ENCODE measurements around the gene RAP1GAP2. TPM values are rescaled to one million over a fixed set of nuclear protein-coding genes. Genes with fewer than 3 reads are reported as not detected.
"Not testable (repeated sequence)": the region's sequence is repeated elsewhere in the genome, so short reads cannot be mapped to it uniquely, and the experiment has no call there.

Gene RAP1GAP2
- 1.9 TPM for total RNA-seq

DNA sequence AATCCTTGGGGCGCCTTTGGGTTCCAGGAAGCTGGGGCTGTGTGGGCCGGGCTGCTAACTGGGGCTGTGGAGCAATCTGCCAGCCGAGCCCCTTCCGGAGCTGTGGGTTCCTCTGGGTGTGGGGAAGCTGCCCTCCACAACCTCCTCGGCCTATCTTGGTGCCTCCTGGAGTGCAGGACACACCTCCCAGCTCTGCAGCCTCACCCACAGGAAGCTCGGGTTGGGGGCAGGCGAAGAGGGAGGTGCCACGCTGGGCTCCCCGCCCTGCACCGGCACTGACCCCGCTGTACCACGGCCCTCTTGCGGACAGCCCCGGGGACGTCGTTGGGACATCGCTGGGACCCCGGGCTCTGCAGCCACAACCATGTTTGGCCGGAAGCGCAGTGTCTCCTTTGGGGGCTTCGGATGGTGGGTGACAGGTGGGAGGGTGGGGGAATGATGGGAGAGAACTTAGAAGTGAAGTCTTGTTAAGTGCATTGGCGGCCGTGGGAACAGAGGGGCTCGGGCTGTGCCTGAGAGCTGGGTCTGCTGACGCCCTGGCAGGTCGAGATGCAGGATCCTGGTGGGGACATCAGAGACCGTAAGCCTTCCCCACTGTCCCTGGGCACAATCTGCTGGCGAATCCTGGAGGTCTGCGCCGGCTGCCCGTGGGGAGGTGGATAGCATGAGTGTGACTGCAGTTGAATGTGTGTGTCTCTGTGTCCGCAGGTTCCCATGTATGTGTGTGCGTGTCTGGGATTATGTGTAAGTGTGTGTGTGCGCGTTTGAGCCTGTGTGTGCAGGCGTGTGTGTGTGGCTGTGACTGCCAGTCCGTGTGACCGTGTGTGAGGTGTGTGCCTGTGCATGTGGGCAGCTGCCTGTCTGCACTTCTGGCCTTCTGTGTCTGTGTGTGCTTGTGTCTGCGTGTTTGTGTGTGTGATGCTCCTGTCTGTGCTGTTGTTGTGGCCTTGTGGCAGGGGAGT lies at the start of gene RAP1GAP2:
Gene RAP1GAP2, plus strand, starts transcription at position 275 of the 962 bp plus-strand sequence. Its CDS starts 90 bp downstream, at position 365.
- DNase-seq (ENCODE audit: low spot score) (peak; percentile 64), ATAC-seq (peak; percentile 68)

DNA sequence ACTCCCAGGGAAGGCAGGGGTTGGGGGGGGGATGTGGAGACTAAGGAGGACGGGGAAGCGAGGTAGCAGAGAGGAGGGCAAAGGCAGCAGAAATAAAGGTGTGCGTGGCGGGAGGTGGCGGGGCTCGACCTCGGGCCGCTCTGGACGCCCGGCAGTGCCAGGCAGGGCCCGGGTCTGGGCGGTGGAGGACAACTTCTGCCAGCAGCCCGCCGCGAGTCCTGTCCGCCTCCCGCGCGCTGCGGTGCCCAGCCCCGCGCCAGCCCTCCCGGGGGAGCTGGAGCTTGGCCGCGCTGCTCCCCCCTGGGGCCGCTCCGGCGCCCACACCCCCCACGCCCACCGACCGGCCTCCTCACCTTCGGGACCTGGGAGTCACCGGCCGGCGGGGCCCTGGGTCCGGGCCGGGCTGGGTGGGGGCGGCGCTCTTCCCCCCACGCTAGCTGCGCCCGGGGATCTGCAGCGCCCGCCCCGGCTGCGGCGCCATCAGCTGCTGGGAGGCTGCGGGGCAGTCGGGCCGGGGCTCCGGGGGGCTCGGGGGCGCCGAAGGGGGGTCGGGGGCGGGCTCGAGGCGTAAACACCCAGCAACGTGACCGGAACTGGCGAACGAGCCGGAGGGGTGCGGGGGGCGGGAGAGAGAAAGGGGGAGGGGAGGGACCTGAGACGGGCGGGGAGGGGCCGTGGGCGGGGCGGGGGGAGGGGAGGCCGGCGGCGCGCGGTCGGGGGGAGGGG lies 47.0 kb upstream of the RAP1GAP2 start, which contains the start of gene CCDC92B:
Gene CCDC92B, minus strand, starts transcription at position 595 of the 726 bp plus-strand sequence. CDS start 14,507 bp downstream, outside the sequence.
- DNase-seq (ENCODE audit: low spot score) (no peak), ATAC-seq (no peak)

DNA sequence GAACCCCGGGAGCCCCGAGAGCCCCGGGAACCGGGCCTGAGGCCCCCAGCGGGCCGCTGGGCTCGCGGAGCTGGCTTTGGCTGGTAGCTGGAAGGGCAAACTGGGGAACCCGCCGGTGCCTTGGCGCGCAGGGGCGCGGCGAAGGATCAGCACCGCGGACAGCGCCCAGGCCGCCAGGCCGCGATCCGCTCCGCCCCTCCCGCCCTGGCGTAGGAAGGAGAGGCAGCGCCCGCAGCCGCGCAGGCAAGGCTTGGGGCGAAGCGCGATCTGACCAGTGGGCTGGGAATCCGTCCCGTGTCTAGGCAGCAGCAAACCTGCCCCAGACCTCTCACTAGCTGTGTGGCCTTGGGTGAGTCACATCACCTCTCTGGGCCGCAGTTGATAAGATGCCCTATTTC lies 46.5 kb upstream of the RAP1GAP2 start:
- ATAC-seq (peak; percentile 99), DNase-seq (ENCODE audit: low spot score) (peak; percentile 68)

DNA sequence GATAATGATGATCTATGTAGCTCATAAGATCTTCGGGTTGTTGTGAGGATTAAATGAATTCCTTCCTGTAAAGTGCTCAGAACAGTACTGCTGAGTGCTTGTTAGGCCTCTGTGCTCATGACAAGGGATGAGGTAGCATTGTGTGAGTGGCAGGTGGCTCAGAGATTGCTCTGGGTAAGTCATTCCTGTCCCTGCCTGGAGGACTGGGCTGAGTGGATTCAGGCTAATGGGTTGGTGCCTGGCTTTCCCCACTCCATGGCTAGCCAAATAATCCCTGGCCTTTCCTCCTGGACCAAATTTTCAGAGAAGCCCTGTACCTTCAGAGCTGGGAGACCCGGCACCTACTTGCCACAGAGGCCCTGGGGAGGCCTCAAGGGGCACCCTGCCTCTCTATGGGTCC lies 45.5 kb upstream of the RAP1GAP2 start:
- no peak for DNase-seq (ENCODE audit: low spot score)
- ATAC-seq, result no peak

DNA sequence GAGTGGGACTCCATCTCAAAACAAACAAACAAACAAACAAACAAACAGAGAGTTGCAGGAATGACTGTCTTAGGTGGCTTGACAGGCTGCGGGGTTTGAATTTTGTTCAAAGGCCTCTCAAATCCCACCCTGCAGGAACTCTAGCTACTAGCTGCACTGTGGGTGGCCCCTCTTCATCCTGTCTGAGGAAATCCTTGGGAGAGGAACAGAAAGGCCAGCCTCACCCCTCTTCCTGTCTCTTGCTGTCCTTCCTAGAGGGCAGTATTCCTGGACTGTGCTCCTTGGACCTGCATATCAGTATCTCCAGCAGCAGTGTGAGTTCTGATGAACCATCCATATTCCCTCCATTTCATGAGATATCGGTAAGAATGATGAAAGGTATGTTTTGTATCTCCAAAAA lies 44.7 kb upstream of the RAP1GAP2 start:
- no peak for DNase-seq (ENCODE audit: low spot score)
- no peak for ATAC-seq

DNA sequence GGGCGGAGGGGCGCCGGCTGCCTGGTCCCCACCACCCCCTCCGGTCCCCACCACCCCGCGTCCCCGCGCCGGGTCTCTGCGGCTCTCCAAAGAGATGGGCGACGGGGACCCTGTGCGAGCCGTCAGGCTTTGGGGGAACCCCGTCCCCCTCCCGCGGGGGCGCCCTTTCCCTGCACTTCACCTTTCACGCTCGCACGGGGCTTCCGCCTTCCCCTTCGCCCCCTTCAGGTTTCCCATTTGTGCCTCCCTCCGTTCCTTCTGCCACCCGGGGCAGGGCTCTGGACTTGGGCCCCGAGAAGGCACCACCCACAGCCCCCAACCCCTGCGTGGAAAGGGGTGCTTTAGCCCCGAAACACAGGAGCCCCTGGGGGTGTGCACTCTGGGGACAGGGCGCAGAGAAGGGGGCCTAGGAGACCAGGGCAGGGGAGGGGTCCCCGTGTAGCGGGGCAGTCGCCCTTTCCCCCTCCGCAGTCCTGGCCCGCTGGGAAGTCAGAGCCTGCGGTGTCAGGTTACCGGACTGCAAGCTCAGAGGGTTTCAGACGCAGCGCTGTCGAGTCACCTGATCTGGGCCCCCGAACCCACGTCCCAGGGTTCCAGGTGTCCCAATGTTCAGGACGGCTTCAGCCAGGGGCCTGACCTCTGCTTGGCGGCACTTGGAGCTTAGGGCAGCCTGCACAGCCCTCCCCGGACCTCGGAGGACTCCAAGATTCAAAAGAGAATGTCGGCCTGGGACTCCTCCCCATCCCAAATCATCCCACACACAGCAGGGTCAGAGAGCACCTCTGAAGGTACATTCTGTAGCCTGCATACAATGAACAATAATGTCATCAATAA lies 40.1 kb upstream of the RAP1GAP2 start:
- ATAC-seq (no peak), DNase-seq (ENCODE audit: low spot score) (no peak)

DNA sequence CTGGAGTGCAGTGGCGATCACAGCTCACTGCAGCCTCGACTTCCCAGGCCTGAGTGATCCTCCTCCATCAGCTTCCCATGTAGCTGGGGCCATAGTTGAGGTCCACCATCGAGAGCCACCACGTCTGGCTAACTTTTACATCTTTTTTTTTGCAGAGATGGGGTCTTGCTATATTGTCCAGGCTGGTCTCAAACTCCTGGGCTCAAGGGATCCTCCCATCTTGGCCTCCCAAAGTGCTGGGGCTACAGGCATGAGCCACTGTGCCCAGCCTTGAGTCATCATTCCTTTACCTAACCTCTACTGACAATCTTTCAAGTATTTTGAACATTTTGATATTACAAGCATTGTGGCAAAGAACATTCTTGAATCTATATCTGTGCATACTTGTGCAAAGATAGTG lies 37.4 kb upstream of the RAP1GAP2 start:
- DNase-seq (ENCODE audit: low spot score), result no peak
- no peak for ATAC-seq

DNA sequence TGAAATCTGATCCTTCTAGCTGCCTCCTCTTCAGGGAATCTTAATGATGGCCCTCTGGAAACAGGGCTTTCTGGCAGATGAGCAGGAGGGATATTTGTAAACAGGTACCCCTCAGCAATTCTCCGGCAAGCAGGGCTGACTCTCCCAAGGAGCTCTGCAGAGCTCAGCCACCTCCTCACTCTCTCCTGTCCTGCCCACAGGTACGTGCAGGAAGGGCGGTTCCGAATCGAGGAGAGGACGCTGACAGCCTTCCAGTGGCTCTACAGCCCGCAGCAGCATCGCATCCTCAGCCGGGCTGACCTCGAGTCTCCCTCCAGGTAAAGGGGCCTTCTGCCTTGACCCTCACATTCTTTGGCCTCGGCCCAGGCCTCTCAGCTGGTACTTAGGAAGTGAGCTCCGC lies 26.1 kb upstream of the RAP1GAP2 start:
- DNase-seq (ENCODE audit: low spot score) (no peak), ATAC-seq (no peak)

DNA sequence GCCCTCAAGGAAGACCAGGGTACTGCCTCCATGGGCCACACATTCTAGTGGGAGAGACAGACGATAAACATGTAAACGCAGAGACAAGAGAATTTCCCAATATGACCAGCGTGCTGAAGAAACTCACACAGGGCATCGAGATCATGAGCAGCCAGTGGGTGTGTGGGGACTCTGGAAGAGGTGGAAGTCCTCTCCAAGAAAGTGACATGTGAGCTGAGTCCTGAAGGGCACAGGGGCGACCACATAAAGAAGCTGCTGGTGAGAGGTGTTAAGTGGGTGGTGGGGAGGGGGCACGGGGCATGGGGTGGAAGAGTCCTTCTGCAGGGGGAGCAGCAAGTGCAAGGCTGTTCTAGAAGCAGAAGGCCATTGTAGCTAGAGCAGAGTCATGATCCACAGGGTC lies 21.0 kb upstream of the RAP1GAP2 start:
- DNase-seq (ENCODE audit: low spot score) (no peak), ATAC-seq (no peak)

DNA sequence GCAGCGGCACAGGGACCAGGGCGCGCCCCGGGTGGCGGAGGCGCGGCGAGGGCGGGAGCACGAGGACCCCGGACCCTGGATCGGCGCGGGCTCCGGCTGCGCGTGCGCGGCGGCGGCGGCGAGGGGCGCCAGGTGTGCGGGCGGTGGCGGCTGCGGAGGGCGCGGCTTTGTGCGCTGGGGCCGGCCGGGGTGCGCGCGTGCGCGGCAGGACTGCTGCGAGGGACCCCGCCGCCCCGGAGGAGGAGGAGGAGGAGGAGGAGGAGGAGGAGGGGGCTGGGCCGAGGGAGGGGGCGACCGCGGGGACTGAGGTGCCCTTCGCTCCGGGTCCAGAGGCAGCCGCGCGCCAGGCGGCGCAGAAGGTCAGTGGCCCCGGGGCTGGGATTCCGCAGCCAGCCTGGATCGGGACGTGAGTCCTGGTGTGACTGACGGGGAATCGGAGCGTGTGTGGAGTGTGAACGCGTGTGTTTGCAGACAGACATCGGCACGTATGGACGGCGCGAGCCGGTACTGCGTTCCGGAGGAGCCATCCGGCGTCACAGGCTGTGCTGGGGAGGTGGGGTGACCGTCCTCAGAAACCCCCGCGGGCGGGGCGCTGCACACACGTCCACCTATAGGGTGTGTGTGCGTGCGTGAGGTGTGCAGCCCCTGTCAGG lies 19.5 kb upstream of the RAP1GAP2 start:
- no peak for DNase-seq (ENCODE audit: low spot score)
- peak; percentile 73 for ATAC-seq

DNA sequence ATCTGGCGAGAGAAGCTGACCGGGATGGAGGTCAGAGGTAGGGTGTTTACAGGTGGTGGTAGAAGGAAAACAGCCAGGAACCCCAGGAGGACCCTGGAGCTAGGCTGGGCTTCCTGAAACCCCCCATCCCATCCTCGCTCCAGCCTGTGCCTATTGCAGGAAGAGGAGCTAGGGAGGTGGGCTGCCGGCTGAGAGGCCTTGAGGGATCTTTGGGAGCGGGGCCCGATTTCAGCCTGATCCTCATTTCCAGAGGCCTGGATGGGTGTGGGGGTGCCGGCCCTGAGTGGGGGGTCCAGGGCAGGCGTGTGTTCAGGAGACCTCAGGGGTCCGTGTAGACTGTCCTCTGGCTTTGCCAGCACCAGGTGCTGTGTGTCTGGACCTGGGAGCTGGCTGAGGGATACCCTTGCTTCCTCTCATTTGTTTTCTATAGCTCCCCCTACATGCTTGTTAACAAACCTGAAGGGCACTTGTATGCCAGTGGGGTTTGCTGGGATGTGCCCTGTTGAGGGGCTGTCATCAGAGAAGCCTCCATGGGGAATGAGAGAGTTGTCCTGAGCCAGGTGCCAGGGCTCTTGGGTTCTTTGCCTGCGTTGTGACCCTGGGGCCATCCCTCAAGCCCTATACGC lies 18.9 kb upstream of the RAP1GAP2 start:
- DNase-seq (ENCODE audit: low spot score), result no peak
- ATAC-seq, result no peak

DNA sequence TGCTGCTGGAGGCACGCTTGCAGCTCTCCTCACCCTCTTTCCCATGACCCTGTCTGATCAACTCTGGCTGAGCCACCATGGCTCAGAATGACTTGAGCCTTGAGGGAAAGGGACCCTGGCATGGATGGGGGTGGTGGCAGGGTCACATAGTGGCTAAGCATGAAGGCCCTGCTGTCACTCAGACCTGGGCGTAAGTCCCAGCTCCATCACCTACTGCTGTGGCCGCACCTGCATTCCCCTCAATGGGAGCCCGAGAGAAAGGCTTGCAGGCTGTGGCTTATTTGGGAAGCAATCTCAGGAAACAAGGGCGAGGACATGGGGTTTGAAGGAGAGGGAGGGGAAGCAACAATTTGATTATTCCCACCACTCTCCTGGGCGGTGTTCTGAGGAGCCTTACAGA lies 17.7 kb upstream of the RAP1GAP2 start:
- ATAC-seq, result no peak
- no peak for DNase-seq (ENCODE audit: low spot score)

DNA sequence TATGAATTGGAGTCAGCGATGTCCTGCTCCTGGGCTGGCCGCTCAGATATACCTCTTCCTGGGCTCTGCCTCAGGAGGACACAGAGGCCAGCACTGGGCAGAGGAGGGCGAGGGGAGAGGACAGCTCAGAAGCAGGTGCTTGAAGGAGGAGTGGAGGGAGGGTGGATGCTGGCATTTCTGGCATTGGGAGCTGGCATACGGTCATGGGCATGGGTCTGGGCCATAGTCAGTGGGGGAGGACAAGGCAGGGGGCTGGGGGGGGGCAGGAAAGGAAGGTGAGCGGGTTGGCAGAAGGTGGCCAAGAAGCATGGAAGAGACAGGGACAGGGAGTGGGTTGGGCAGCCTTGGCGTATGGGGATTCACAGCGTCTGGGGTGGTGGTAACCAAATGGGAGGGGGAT lies 16.7 kb upstream of the RAP1GAP2 start:
- DNase-seq (ENCODE audit: low spot score) (no peak), ATAC-seq (no peak)

DNA sequence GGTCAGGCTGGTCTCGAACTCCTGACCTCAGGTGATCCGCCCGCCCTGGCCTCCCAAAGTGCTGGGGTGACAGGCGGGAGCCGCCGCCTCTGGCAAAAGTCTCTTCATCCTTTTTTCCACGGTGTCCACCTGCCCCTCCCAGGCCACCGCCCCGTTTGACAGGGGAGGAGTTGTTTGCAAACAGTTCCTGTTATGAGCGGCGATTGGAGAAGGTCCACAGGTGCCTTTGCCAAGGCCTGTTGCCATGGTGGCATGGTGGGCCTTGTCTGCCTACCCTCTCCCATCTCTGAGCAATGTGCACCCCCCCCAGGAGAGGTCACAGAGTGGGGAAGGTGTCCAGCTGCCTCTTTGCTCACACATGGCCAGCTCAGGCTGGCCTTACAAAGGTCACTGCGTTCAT lies 16.0 kb upstream of the RAP1GAP2 start:
- no peak for ATAC-seq
- no peak for DNase-seq (ENCODE audit: low spot score)

DNA sequence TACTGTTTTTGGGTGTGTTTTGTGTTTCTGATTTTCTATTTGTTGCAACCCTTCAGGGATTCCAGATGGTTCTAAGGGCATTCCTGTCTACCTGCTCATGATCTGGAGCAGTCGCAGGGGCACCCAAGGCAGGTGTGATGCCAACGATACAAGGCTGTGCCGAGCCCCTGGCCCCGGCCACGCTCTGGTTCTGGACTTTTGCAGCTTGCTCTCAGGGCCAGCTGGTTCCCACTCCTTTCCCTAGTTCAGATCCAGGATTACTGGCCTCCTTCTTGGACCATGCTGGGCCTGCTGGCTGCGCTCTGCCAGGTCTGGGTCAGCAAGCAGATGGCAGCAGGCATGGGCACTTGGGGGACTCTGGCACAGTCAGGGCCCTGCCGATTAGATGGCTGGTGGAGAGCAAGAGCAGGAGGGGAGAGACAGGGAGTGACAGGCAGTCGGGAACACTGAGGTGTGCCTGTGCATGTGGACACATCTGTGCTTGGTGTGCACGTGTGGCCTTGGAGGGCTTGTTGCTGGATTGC lies 15.2 kb upstream of the RAP1GAP2 start:
- DNase-seq (ENCODE audit: low spot score) (no peak), ATAC-seq (no peak)

DNA sequence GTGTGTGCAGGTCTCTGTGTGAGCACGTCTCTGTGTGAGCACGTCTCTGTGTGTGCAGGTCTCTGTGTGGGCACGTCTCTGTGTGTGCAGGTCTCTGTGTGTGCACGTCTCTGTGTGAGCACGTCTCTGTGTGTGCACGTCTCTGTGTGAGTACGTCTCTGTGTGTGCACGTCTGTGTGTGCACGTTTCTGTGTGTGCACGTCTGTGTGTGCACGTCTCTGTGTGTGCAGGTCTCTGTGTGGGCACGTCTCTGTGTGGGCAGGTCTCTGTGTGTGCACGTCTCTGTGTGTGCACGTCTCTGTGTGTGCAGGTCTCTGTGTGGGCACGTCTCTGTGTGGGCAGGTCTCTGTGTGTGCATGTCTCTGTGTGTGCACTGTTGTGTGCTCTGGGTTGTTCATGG lies 14.6 kb upstream of the RAP1GAP2 start:
- ATAC-seq, result not testable (repeated sequence)

DNA sequence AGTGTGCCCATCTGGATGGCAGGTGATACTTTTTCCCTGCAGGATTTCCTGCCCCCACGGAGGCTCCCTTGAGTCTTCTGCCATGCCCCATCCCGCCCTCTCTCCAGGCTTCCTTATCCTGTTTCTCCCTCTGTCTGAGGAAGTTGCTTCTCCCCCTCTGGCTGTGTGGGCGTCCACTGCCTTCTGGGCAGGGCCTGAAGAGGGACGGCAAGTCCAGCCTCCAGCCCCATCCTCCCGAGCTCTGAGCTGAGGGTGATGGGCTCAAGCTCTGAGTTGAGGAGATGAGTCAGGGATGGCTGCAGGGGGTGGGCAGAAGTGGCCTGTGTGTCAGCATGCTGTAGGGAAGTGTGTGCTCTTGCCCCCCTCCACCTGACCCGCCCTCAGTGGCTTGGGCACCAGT lies 14.2 kb upstream of the RAP1GAP2 start:
- no peak for DNase-seq (ENCODE audit: low spot score)
- no peak for ATAC-seq

More for the DNA sequence above, 14.6 kb upstream of the RAP1GAP2 start:
- DNase-seq (ENCODE audit: low spot score), result not testable (repeated sequence)

DNA sequence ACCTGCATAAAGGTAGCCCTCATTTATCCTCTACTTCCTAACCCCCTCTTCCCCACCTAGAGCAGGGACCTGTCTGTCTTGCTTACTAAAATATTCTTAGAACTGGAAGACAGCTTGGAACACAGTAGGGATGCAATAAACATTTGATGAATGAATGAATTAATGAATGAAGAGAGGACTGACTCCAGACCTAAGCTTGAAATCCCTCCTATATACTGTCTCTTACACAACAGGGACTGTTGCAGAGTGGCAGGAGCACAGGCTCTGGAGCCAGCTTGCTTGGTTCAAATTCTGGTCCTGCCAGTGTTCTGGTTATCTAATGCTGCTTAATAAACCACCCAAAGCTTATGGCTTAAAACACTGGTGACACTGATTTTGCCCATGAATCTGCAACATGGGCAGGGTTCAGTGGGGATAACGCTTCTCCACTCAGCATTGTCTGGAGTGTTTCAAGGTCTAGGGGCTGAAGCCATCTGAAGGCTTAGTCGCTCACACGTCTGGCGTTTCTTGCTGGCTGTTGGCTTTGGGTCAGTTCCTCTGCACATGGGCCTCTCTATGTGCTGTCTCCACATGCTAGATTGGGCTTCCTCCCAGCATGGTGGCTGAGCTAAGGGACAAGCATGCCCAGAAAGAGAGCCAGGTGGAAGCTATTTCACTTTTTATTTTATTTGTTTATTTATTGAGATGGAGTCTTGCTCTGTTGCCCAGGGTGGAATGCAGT lies 12.8 kb upstream of the RAP1GAP2 start:
- ATAC-seq, result no peak
- no peak for DNase-seq (ENCODE audit: low spot score)

DNA sequence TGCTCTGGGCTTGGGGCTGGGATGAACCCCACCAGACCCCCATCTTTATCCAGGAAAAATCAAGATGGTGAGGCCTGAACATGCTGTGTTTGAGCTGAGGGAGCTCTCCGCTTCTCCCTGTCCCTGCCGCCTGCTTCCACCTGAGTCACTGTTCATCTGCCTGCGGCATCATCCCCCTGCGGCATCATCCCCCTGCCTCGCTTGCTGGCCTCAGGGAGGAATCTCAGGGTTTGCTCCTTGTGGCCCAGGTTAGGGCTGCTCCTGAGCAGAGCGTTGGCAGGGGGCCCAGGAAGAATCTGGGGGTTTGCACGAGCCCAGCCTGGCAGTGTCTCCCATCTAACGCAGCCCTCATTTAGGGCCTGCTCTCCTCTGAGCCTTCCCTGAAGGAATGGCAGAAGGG lies 11.4 kb upstream of the RAP1GAP2 start:
- DNase-seq (ENCODE audit: low spot score), result no peak
- no peak for ATAC-seq

All from left lobe of liver (tissue), 2 donors.